Putamen (tissue), 1 donor: ENCODE data around the gene FILIP1L.

Experiments
- DNase-seq: peaks from one replicate; pipeline ENCODE4 v3.0.0-alpha.2; 2016; ENCODE audit warnings: low spot score

FILIP1L gene

DNA sequence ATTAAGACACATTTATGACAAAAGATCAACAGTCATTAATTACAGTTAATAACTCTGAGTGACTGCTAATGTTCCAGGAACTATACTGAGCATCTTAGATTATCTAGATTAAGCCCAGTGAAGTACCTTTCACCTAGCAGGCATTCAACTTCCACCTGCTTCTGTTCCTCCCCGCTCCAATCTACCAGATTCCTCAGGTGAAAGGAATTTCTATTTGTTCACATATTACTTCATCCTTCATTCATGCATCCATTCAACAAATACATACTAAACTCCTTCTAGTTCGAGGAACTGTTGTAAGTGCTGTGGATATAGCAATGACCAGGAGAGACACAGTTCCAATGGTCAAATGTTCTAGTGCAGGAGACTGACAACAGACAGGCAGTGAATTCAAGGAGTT, 139.3 kb downstream of the FILIP1L start:
- DNase-seq: no peak

DNA sequence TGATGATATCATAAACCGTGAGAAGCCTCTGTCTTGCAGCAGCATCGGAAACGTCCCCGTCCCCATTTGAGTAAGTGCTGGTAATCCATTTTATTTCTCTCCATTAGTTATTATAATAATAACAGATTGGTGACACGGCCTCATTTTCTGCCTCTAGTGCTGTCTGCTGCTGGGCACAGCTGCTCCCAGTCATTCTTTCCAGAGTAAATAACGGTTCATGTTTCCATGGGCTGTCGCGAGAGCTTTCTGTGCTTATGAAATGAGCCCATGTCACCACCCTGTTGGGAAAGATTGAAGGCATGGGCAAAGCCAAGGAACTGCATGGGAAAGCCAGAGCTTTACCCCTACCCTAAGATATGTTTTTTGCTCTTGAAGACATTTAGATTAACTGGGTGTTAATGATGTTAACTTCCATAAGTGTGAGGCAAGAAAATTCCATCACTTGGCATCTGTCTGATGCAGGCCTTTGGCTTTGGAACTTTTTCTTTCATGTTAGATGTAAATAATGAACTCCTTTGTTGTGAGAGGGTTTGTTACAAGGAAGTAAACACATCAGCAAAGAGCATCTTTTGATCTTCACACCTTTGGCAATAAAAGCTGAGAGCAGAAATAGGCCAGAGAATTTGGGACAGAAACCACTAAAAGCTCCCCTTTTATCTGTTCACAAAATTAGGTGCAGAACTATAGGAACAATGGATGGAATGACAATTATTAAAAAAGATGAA, 141.8 kb downstream of the FILIP1L start:
- DNase-seq: no peak

DNA sequence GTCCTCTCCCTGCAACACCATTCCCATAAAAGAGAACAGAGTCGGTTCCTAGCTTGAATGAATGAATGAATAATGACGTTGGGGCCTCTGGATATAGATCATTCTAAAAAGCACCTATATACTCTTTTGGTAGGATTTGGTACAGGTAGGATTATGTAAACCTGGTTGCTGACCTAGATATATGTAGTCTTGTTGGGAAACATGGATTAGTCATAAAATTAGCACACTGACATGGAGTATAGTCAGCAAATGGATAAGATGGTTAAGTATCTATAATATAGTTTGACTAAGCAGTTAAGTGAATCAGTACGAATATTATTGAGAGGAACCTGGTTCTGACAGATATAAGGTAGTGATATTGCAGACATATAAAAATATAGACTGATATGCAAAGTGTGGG, 142.5 kb downstream of the FILIP1L start:
- peak; percentile 8 for DNase-seq

DNA sequence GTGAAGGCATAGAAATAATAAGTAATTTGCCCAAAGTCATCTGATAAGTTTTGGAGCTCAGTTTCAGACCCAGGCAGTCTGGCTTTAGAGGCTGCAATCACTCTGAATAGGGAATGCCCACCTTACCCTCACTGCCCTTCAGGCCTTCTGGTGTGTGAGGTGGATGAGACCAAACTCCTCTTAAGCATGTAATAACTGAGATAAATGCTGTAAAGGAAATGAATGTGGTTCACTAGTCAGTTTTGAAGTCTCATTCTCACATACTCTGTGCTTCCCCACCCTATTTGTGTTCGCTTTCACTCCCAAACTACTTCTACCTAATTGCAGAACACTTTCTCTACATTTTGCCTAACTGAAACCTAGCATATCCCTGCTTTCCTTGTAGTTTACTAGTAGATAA, 144.1 kb downstream of the FILIP1L start:
- no peak for DNase-seq

DNA sequence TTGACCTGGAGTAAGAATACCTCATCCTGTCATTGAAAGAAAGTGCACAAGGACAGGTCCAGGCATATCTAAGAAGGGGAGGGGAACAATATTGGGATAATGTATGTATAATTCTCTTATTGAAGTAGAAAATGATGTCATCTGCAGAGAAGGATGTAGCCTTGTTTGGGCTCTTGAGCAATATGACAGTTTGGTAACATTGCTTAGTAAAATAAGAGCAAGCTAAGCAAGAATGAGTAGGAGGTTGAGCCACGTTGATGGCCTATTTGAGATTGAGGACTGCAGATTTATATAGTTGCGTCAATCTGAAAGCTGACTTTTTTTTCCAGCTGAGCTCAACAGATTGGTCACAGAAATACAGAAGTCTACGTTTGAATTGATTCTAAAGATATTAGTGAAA, 145.2 kb downstream of the FILIP1L start:
- DNase-seq: no peak

DNA sequence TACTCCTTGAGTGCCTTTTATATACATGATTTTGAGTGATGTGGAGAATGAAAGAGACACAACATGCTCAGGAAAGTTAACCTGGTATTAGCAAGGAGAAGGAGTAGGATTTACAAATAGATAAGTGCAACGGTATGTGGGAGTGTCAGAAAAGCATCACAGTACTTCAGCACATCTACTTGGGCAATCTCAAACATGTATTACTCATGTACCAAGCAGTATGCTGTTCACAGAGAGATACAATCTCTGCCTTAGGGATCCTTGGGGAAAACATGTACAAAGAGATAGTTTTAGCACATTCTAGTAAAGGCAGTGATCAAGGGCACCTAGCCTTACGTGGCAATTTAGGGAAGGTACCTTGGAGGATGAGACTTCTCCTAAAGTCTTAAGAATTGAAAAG, 146.5 kb downstream of the FILIP1L start:
- DNase-seq: no peak

DNA sequence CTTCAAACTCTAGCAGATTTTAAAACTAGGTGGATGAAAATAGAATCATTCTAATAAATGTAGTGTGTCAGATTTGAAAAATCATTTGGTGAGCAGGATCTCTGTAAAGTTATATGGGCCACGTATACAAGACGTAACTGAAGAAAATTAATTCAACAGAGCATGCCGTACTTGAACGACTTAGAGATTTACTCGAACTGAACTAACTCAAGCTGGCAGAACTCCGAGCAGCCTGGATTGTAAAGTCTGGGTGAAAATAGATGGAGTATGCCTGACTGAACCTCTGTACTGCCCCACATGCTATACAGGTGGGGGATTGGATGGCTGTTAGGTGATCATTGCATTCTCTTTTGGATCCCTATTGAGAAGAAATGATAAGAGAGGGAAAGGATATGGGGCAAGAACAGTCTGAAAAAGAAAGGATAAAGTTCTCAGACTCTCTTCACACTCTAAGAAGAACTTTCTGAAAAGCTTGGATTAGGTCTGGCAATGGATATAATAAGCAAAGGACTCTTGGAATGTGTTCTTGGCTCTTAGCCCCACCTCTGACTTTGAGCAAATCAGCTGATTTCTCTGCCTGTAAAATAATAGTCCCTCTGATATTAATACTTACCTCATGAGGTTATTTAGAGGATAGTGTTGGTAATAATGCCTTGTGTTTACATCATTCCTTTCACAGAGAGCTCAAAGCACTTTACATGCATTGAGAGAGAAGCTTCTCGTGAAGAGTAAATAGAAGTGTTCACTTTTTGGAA, 147.5 kb downstream of the FILIP1L start:
- no peak for DNase-seq

DNA sequence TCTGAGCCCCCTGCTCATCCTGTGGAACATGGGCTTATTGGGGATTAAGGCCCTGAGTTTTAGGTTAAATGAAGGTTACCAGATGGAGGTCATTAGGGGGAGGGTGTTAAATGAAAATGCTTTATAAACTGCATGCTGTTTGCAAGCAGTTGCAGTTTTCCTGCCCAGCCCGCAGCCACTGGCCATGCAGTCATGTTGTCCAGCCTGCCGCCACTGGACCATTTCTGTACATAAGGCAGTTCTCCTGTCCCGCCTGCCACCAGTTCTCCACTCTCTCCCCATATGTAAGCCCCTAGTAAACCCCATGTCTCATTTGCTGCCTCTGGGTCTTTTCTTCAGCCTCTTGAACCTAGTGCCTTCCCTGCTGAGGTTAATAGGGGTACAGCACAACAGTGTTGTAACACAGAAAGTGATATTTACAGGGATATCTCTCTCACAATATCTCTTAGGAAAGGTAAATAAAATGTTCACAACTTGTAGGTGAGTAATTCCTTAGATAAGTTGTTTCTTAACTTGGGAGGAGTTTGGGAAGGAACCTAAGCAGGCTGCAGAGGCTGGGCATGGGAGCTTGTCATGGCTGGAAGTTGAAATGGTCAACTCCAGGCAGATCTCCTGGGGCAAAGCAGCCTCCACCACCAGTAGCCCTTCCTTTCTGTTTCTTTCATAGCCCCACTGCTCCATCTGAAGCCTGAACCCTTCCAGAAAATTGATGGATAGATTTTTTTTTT, 148.5 kb downstream of the FILIP1L start:
- DNase-seq: no peak

DNA sequence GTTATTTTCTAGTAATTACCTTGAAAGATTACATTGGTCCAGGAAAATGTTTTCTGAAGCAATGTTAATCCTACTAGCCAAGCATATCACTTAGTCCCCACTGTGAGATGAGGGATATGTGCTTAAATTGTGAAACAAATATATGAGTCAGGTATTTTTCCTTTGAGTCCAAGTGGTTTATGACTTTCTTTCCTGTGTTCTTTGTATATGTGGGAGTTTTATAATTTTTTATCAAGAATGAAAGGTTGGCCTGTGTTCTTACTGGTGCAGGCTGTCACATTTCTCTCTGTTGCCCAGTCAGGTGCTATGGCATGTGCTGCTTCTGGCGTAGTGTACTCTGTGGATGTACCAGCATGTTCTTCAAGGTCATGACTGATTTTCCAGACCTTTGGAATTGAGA, 149.2 kb downstream of the FILIP1L start:
- DNase-seq: no peak

DNA sequence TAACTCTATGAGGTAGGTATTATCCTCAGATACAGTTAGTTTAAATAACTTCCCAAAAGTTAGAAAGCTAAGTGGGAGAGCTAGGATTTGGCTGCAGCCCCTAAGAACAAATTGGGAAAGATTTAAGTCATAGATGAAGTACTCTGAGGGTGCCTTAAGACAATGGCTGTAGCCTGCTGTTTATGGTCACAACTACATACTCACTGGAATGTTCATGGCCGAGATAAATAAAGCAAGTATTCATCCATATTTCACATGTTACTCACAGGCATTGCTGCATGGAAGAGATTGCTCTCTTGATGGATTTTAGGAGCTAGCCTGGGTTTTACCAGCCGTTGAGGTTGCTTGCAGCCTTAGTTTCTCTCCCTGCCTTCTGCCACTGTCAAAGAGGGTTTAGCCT, 151.6 kb downstream of the FILIP1L start:
- DNase-seq: no peak

DNA sequence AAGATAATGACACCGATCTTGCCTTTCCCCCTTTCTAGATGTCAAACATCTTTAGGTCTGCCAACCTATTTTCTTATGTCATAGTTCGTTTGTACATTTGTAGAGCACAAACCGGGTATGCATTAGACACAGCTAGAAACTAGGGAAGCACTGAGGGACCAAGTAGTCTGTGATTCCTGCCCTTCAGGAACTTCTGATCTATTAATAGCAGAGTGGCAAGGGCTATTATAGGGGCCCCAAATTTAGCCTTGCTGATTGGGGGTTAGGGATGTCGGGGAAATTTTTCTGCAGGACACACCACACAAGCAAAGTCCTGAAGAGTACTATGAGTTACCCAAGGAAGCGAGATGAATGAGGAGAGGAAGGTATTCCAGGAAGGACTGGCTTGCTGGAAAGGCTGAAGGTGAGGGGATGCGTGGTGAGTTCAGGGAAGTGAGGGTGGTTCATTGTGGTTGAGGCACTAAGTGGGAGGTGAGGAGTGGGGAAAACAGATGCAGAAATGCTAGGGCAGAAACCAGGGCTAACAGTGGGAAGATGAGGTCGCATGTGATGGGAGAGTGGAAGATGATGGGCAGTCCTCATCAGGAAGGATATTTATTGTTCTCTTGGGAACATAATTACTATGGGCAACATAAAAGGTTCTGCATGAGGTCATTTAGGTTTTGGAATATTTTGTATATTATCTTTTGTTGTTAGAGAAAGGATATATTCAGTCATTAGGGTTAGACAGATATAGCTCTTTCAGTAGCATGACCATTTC, 152.4 kb downstream of the FILIP1L start:
- no peak for DNase-seq

DNA sequence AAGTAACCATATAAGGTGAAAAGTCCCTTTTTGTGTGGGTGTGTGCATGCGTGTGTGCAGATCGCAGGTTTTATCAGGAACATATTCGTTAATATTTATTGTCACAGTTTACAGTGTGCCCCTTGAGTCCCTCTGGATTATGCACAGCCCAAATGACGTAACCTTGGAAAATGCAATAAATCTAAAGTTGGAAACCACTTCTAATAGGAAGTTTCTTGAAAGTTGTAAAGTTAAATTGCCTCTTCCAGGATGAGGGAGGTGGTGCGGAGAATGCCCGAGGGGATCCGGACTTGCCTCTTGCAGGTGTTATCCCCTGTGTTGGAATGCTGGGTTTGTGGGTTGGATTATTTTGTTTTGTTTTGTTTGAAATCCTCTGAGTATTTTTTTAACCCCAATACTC, 153.4 kb downstream of the FILIP1L start:
- DNase-seq: no peak

DNA sequence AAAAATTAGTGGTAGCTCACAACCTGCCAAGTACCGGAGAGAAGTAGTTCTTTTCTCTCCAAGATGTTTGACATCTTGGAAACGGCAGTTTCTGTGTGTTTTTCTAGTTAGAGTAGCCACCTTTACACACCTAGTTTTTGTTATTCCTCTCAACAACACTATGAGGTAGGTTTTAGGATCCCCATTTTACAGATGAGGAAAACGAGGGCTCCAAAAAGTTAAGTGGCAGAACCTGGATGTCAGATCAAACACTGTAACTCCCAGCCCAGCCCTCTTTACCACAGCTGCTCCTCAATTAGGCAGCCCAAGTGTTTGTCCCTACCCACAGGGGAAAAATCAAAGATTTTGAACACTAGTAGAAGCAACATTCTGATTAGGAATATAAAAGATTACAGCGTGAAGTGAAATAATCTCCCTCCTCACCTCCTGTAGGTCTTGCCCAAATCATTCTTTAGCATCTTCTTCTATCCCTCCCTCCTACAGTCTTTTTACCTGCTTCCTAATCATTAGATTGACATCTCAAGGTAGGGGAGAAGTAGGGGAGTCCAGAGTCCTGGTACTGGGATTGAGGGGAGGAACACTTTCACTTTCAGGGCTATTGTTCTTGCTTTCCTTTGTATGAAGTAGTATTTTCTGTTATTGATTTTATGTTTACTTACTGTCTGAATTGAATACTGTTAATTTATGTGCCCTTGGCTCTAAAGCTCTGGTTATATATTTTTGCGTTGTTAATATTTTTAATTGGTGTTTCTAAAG, 154.0 kb downstream of the FILIP1L start:
- no peak for DNase-seq

DNA sequence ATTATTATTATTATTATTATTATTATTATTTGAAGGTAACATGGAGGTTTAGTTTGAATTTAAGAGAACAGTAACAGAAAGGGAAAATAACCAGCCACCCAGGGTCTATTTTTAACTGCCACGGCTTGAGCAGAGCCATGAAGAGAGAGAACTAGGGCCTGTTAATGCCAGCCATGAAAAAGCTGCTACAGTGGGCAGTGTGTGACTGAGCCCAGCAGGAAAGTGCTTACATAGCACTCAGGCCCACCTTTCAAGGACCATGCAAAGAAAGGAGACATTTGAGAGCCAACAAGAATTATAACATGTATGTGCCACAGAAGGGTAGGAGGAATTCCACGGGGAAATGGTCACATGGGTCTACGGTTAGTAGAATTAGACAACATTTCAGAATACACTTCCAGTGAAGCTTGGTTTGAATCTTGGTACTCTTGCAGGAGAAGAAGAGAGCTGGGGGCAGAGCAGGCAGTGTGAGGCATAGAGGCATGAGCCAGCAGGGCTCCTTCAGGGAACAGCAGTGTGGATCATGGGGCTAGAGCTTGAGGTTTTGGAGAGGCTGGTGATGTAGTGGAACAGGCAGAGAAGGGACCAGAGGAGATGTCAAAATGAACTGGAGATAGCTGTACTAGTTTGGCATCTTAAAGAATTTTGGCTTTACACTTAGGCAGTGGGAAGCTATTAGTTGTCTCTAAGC, 155.9 kb downstream of the FILIP1L start:
- DNase-seq: no peak

DNA sequence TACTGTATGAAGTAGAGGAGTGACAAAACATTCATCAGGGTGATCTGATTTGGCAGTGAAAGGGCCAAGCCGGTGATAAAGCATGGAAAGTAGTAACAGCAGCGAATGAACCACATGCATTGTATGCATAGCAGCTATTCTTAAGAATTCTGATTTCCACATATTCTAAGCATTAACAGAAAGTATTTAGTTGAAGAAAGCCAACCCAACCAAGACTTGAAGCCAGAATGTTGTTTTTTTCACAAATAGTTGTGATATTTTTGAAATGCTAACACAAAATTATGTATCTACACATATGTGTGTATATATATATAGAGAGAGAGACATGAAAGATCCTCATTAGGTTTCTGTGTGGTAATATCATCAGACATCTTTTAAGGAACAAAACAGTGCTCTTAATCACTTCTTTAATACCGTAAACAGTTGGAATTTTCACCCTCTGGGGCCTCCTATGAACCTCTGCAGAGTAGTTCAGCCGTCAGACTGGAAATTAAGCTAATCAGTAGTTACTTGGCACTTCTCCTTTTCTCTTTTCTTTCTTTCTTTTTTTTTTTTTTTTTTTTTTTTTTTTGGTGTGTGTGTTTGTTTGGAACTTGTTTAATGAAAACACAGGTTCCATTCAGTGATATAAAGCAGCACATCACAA, 157.0 kb downstream of the FILIP1L start:
- no peak for DNase-seq

DNA sequence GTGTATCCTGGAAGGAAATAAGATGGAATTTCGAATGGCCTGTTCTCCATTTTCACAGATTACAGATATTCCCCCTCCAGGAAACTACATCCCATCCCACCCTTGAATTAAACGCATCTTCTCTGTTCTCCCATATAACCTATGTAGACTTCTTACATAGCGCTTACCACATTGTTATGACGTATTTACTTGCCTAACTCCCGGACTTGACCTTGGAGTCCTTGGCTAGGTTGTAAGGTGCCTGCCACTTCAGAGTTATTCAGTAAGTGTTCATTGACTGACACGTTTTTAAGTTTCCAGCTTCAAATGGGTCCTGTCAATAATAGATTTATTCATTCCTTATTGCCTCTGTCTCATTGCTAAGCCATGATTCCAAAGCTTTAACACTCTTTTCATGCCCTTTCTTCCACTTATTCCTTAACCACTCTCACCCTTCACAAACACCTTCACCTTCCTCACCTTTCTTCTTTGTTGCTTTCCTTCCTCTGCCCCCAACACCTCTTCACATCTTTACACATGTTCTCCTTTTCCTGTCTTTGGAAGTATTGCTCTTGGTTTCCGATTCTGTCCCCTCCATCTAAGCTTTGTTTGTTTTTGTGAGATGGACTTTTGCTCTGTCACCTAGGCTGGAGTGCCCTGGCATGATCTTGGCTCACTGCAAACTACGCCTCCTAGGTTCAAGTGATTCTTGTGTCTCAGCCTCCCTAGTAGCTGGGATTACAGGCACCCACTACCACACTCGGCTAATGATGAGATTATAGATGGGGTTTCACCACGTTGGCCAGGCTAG, 158.3 kb downstream of the FILIP1L start:
- no peak for DNase-seq

DNA sequence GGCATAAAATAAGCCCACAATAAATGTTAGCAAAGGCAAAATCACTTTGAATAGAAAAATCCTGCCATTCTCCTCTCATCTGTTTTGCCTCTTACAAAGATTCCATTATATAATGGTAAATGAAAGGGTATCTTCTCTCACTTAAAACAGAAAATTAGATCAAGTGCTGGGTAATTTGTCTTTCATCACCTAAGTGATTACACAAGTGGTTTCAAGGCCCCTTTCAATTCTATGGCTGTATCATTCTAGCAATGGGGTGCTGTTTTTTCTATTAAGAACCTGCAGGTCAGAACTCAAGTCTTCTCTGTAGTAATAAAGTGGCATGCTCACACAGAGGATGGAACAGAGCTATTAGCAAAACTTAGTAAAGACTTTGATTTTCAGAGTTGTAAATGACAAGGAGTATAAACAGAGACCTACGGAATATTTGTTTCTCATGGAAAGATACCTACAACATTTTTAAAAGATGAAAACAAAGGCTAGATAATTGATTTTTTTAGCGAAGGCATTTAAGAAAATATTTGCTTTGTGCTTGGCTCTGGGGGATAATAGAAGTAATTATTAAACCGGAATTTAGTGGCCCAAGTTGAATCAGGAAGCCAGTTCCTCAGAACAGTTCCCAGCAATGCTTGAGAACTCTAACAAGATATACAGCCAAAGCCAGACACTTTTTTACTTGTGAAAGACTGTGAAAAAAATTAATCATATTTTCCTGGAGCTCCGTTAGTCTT, 159.2 kb downstream of the FILIP1L start:
- no peak for DNase-seq

DNA sequence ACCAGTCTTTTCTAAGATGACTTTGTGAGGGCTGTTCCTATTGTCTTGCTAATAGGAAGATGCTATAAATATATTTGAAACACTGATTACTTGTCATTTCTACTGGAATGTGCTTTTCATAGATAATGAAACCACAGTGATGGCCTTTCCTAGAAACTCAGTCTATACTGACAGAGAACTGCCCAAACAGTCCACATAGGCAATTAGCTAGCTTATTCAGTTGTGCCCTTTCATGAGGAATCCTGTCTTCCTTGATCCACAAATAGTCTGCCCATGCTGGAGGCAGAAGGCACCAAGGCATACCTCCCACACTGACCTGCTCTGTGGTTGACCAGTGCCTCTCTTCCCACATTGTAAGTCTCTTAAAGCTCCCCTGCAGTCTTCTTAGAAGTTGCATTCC, 160.7 kb downstream of the FILIP1L start:
- no peak for DNase-seq

DNA sequence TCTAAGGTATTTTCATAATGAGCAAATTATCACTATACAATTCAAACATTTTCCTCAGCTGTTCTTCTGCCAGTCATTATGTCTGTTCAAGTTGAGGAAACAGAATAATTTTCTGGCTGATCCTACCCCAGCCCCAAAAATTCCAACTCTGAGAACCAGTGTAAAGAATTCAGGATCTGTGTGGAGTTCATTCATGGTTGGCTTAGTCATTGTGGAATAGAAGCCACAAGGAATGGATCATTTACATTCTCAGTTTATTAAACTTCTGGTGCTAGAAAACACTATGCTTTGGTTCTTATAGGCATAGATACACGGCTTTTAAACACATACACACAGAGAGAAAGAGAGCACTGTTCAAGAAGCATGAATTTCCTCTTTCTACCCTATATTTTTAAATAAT, 162.0 kb downstream of the FILIP1L start:
- no peak for DNase-seq
